Mucosa of gallbladder (tissue), 1 donor: ENCODE results near the gene UST. TPM values are rescaled to one million over a fixed set of nuclear protein-coding genes. Genes with fewer than 3 reads are reported as not detected.
"Not testable (repeated sequence)": the region's sequence is repeated elsewhere in the genome, so short reads cannot be mapped to it uniquely, and the experiment has no call there.

Experiments
- DNase-seq: peaks from one replicate; pipeline ENCODE4 v3.0.0-alpha.2; 2020; ENCODE audit warnings: low spot score
- total RNA-seq: library from RNA; stranded (reverse); gene quantifications from one replicate; pipeline ENCODE4 v1.2.1, GENCODE V29; 2021
- donor health status: DM: no; HTN: no; CAD: no.

Gene UST
- total RNA-seq, 1 donor from 2014 or later: 24.0 TPM

DNA sequence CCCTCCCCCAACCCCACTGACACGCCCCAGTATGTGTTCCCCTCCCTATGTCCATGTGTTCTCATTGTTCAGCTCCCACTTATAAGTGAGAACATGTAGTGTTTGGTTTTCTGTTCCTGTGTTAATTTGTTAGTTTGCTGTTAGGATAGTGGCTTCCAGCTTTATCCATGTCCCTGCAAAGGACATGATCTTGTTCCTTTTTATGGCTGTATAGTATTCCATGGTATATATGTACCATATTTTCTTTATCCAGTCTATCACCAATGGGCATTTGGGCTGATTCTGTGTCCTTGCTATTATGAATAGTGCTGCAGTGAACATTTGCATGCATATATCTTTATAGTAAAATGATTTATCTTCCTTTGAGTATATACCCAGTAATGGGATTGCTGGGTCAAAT is 259.4 kb downstream of the UST start:
- DNase-seq: not testable (repeated sequence)

DNA sequence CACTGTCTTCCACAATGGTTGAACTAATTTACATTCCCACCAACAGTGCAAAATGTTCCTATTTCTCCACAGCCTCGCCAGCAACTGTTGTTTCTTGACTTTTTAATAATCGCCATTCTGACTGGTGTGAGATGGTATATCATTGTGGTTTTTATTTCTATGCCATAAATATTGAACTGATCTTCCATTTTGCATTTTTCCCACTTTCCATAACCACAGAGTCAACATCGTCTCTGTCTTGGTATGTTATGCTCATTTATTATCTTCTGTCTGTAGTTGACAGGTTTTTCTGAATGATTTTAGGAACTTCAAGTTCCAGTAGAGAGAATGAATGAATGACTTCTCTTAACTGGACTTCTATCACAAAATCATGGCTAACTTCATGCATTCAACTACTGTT is 259.8 kb downstream of the UST start:
- no peak for DNase-seq

DNA sequence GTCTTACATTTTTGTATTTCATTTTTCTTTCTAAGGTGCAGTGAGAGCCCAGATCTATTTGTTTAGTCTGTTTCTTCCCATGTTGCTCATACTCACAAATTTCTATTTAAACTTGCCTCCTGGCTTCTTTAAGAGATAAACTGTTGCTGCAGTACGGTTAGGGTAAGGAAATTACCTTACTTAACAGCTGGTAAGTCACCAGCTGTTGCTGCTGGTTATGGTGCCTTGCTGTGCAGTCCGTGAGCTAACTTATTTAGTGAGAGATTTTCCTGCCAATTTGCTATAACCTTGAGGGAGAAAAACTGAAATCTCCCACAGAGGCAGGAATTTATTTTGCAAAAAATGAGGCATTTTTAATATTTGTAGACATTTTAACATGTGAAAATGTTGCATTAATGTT is 261.0 kb downstream of the UST start:
- DNase-seq: no peak

DNA sequence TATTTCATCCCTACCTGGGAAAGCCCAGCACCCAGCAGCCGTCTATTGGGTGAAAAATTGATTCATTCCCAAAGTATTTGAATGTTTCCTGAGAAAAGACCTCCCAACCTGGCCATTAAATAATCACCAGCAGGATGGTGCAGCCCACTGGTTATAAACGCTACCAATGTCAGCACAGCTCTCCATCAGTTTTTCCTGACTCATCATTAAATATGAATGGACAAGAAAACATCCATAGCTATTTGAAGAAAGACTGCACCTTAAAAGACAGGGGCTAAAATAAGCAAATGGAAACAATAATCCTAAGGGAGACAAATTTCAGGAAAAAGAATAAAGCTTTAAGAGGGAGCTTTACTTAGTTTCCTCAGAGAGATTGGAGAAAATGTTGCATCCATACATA is 261.9 kb downstream of the UST start:
- DNase-seq: no peak

DNA sequence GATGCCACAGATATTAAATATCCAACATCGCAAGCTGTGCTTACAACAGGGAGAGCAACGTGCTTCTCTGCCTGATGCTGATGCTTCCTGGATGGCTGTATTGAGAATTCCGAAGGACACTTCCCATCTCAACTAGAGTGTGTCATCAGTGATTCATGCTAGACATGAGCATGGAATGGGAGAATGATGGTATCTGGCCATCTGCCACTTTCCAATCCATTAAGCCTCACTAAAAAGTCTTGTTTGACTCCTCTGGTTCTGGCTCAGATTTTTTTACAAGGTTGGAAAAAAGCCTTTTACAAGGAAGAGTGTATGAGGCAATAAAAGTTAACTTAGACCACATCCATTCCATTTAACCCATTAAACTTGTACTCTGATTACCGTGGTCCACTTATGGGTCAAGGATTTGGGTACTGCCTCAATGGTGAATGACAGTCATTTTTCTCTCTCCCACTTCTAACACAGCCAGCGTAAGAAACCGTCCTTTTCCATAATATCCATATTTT is 265.3 kb downstream of the UST start:
- no peak for DNase-seq

DNA sequence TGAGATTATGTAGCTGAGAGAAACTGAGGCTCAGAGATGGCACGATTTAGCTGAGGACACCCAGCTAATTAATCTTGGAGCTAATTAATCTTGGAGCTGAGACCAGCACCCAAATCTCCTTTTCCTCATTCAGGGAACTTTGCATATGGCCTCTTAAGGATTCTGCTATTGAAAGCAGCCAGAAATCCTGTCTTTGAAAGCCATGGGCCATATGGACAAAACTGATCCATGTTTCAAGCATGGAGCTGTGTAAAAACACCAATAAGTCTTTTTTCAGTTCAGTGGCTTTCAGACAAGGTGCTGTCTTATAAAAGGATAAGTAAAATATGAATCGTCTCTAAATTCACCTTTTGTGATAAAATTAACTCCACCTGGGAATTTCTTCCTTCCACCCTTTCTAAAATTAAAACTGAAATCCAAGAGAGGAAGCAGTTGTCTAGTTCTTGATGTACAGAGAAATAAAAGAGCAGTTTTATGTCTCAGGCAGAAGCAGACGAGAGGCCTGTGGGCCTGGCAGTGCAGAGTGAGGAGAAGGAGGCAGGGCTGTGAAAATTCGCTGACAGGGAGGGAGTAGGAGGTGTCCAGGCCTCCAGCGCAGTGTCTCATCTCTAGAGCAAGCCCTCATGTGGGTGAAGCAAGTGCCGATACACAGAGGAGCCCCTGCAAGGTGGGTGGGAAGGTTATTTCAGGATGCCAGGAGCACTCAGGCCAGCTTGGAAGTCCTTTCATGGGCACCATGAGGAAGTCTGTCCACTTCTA is 266.9 kb downstream of the UST start:
- DNase-seq: no peak

DNA sequence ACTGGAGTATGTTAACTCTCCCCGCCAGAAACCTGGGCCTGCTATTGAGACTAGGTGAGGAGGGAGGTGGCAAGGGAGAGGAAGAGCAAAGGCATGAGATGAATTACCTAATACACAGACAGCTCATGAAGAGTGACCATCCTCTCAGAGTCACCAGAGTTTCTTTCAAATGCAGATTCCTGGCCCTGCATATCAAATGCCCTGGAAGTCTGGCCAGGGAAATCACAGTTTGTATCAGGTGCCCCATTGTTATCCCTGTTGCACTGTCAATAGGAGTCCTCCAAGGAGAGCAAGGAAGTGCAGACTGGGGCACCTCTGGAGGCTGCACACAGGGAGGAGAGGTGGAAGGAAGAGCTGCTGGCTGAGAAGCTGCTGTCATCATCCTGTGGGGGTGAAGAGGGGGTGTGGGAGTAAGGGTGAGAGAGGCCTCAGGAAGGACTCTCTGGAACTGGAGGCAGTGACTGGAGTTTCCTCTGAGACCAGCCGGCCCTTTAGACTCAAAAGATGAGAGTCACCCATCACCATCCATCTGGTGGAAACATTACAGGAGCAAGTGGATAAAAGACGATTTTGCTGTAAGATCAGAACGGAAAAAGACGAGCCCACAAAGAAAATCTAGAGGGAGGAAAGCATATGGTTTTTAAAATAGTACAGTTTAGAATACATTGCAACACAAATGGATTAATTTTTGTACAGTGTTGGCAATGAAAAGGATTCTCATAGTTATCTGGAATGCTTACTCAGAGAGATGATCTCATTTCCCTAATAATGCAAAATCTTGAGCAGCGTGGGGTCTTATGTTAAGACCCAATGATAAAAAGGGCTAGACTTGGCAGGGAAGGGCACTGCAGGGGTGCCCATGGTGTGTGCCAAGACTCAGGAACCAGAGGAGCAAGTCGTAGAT is 268.1 kb downstream of the UST start:
- DNase-seq: no peak

DNA sequence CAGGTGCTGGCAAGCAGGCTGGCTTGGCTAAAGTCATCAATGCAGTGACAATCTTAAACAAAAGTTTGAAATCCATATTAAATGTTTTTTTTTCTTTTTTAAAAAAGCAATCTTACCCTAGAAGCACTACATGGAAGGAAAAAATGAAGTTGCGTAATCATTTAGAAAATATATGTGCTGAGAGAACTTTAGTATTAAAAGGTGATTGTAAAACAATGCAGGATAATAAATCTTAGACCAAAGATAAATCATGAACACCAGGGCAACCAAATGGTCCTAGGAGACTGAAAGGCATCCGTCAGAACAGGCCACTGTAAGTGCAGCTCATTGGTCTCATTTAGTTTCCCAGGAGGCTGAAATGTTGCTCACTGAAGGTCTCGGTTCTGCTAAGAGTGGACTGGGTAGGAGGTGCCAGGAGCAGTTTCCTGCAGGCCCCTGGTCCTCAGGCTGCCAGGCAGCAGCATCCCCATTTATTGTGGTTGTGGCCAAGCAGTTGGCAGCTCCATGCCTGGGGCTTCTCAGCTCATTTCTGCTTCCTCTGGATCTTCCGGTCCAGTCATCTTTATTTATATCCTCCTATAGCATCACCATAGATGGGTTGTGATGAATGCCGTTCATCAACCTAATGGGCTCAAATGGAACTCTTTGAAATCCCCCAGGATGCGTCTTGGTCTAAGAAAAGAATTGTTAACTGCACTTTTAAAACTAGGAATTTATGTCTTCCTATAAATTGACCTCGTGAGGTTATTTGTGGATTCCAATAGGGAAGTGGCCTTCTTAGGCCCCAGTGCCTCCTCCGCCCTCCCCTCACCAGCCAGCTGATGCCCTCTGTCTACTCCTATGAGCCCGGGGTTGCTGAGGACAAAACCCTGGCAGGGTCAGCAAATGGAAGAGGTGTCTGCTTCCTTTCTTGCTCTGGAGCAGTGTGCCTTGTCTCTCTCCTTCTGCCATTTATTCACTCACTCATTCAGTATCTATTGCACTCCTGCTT is 269.0 kb downstream of the UST start:
- DNase-seq: no peak

DNA sequence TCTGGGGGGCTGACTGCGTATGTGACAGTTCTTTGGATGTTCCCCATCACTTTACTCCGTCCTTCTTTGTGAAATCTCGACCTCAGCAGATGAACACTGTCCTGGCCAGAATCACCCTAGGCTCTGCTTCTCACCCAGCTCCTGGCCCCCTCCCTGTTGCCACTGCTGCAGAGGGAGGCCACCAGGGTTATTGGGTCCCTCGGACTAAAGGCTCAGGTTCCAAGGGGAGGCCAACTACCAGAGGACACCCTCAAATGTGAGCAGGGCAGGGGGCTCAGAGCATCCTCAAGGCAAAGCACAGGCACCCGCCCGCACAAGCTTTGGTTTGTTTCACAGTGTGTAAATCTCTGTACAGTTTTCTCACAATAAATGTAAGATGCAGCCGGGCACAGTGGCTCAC is 269.9 kb downstream of the UST start:
- no peak for DNase-seq

DNA sequence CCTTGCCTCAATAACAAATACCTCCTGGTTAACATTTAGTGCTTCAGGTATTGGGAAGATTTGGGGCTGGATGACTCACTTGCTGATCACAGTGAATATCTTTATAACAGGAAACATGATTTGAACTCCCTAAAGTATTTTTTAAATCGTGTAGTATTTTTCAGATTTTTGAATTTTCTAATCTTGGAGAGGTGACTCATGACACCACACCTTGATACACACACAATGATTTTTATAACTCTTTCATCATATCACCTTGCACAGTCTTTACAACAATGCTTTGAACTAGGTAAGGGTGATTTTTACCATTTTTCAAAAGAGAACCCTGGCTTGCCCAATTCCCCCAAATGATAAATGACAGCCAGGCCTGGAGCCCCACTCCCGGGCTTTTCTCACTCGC is 273.5 kb downstream of the UST start:
- no peak for DNase-seq

DNA sequence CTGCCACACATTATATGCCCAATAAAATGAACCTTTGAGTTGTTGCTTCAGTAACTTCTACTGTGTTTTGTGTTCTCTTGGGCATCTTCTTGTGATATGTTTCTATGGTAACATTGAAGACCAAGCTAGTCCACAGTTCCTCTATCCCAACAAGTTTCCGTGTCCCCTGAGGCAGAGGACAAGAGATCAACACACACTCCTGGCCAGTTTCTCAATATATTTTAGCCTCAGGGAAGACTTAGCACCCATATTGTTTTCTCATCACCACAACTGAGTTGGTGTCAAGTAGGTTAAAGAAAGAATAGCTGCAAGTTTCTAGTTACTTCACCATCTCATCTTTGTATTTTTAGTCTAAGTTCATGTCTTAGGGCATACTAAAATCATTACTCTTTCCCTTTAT is 277.5 kb downstream of the UST start:
- no peak for DNase-seq

DNA sequence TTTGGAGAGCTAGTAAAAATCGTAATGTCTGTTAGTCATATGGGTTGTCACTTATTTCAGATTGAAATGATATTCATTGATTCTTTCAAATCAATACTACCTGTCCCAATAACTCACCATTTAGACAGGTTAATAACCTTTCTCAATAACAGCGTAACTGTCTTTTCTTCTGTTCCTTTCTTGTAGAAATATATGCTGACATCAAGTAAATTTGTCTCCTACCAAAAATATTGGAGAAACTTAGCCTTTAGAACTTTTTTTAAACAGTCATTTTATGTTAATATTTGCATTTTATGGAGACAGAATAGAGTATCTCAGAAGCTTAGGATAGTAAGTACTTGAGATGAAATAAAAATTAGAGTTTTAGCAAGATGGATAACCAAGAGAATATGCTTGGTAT is 278.2 kb downstream of the UST start:
- DNase-seq: no peak

DNA sequence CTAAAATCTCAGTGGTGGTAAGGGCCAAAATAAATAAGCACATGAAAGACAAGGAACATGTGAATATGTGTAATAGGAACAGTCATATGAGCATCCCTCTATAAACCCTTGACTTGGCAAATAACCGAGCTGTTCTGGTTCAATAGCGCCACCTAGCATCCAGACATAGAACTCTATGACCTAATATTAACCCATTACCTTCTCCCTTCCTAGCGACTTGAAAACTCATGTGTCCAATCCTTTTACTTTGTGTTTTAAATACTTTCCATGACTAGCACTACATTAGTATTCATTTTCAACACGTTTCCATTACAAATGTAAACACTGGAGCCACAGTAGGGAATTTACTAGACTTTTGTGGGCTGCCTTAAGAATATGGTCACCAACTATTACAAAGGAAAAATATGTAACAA is 279.7 kb downstream of the UST start:
- peak; percentile 21 for DNase-seq

DNA sequence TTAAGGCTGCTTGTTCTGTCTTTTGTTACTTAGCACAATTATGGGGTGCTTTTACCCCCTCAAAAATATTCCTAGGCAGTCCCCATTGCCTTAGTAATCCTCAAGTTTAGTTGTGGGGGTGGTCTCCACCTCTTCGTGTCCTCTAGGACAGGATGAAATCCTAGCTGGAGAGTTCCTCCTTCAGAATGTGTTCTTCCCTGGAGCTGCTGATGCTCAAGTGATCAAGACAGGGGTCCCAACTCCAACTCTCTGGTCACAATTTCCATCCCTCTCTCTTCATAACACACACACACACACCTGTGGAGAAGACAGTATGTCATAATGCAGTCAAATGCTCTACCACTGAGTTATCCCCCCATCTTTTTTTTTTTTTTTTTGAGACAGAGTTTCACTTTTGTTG is 280.7 kb downstream of the UST start:
- DNase-seq: no peak

DNA sequence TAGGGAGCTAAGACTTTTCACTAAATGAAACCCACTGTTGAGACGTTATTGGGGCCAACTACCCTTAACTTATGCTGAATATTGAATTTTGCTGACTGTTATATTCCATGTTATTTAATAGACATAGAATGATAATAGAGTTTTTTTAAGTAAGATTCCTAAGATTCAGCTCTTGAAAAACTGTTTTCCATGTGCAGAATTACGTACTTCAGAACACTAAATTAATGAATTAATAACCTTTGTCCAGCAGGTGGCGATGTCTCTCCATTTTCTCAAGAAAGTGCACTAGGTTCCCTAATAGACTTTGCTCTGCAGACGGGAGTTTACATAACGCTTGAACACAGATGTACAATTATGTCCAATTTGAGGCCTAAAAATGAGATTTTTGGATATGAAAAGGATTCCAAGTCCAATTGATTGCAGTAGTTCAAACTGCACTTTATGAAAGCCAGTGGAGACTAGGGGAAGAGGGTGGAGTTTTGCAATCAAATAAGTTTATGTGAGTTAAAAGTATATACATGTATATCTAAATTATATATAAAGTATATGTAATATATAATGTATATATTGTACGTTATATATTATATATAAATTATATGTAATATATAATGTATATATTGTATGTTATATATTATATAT is 282.1 kb downstream of the UST start:
- peak; percentile 80 for DNase-seq

DNA sequence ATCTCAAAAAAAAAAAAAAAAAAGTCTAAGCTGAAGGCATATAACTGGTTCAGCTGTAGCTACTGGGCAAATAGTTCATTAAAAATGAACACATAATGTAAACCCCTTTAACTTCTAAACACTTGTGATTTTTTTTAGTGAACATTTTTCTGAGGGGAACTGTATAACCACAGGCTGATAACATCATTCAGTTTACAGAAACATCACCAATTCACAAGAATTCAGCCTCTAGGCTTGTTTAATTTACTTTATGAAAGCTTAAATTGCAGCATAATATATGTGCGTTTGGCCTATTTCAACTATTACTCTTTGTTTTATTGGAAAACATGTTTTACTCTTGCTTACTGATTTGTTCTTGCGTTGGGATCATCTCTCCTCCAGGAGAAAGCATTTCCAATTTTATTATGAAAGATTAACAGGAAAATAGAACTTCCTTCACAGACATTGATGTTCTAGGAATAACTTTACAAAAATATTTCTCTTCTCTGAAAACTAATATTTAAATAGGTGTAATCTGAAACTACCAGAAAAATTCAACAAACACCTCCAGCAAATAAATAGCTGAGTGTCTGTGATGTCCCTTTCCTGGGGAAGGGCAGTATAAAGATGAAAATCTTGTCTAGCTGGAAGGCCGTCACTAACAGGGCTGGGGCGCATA is 284.5 kb downstream of the UST start:
- DNase-seq: no peak

DNA sequence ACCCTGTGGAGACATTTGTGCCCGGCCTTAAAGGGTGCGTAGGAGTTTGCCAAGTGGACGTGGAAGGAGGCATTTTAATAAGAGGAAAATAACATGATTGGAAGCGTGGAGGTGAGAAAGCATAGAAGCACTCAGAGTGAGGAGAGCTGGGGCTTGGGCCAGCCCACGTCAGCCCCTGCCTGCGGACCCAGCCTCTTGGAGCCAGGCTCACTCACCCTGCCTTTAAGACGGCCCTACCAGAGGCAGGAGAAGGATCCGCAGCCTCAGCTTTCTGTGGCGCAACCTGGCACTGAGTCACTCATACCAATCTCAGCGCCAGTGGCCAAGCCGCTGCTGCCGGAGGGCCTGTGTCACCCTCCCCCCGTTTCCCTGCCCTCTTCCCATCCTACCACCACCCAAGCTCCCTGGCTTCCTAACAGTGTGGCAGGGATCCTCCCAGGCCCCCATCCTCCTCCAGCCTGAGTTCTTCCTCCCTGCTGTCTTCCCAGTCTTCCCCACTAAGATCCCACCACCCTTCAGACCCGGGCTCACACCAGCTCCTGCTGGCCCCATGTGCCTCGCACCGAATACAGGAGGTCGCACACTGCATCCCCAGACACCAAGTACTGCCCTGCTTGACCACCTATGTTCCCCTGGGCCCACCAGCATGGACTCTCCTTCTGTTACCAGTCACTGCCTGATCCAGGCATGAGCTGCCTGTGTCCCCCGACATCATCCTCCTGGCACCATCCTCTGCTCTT is 285.2 kb downstream of the UST start:
- no peak for DNase-seq

DNA sequence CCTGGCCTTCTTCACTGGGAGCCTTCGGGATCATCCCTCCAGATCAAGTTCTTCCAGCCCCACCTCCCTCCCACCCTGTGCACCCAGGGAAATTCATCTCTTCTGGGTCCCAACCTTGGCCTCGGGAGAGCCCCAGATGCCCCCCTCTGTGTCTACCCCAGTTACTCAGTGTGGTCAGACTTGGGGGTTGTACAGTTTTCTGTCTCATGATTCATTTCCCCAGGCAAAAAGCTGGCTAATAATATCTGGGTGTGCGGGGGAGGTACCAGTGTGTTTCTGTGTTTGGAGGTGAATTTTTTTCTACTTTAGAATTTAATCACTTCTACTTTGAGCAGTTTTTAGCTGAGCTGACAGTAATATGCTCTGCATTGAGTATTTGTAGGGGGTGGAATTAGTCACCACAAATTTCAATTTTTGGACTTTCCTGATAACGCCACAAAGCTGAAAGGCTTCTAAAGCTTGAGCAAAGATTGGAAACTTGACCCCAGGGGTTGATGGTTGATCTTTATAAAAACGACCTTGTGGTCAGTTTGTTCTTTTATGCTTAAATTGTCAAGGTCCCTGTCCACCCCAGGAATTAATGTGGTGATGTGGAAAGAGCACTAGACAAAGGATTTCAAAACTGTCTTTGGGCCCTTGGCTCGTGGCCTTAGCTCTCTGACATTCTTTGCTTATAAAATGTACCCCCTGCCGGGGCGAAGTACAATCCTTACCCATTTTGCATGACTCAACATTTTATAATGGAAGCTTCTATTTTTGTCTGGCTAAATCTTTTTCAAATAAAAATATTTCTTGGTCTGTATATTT is 286.0 kb downstream of the UST start:
- DNase-seq: no peak

DNA sequence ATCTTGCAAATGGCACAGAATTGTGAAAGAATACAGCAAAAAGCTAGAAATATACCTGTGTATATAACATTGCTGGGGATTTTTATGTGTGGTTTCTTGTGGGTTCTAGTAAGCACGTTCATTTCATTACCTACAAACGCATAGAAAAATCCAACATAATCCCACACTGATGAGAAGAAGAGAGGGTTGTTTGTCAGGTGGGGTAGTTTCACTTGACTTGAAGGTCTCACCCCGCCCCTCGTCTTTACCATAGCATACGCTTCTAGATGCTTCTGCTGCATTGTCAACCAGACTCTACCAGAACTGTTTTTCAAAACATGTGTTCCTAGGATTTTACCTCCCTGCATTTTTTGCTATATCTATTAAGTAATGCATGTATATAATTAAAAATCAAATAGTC is 286.6 kb downstream of the UST start:
- no peak for DNase-seq
